ENCODE measurements around the gene ACBD4.

ACBD4 gene

DNA sequence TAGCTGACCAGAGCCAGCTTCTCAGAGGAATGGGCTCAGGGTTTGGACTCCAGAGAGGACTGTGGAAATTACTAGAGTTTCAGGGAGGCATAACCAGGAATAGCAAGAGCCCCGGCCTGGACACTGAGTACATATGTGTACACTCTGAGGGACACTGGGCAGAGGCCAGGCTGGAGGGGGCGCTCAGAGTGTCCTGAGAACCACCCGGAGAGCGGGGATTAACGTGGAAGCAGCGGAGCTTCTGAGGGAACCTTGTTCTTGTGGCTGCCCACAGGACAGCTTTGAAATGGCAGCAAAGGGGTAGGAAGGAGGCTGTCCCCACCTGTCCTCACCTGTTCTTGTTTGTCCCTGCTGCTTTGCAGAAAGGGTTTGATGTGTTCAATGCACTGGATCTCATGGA lies 31.0 kb upstream of the ACBD4 start:
- Histone ChIP-seq H2AFZ (ENCODE audit: low read length, unreplicated experiment) (no peak overlapping the region), H3K27ac (ENCODE audit: low read depth, low read length) (no peak overlapping the region), H3K36me3 (ENCODE audit: insufficient read depth, low read length) (peaks cover 27% of the 10 kb centered on the region; the same call in 1 of the 2 replicates), H3K4me3 (ENCODE audit: low read depth, low read length) (no peak overlapping the region), H3K4me1 (ENCODE audit: control insufficient read depth, insufficient read depth, low read length, unreplicated experiment) (no peaks in the 10 kb centered on the region), H3K79me2 (ENCODE audit: control insufficient read depth, insufficient read depth, low read length, unreplicated experiment) (no peaks in the 10 kb centered on the region), H3K27me3 (ENCODE audit: insufficient read depth, low read length) (no peaks in the 10 kb centered on the region)

DNA sequence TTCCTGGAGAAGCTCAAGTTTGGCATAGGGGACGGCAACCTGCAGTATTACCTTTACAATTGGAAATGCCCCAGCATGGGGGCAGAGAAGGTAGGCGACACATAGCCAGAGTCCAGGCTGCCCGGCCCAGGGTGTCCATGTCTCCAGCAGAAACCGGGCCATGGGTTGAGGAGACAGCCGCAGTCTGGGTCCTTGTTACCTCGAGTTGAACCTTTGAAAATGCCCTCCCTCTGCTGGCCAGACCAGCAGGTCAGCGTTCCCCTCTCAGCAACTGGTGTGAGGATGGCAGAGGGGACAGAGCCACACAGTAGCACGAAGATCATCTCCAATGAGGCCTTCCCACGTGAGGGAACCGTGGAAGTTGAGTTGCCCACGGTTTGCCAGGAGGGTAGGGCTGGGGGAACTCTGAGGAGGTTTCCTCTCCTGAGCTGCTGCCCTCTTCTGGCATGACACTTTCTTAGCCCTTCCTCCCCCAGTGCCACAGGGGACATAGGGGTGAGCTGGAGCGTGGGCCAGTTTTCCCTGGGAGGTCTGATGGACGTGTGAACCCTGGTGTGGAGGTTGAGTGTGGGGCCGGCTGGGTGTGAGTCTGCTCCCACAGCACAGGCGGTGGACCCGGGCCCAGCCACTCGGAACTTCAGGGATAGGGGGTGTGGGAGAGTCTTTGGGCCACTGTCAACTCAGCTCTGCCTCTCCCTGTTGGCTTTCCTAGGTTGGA lies 30.4 kb upstream of the ACBD4 start:
- no peaks in the 10 kb centered on the region for H3K27me3 ChIP-seq (ENCODE audit: insufficient read depth, low read length)
- no peaks in the 10 kb centered on the region for H3K79me2 ChIP-seq (ENCODE audit: control insufficient read depth, insufficient read depth, low read length, unreplicated experiment)
- no peak overlapping the region for H3K4me3 ChIP-seq (ENCODE audit: low read depth, low read length)
- no peak overlapping the region for H2AFZ ChIP-seq (ENCODE audit: low read length, unreplicated experiment)
- peaks cover 27% of the 10 kb centered on the region; the same call in 1 of the 2 replicates for H3K36me3 ChIP-seq (ENCODE audit: insufficient read depth, low read length)
- H3K27ac ChIP-seq (ENCODE audit: low read depth, low read length) = no peak overlapping the region
- no peaks in the 10 kb centered on the region for H3K4me1 ChIP-seq (ENCODE audit: control insufficient read depth, insufficient read depth, low read length, unreplicated experiment)

DNA sequence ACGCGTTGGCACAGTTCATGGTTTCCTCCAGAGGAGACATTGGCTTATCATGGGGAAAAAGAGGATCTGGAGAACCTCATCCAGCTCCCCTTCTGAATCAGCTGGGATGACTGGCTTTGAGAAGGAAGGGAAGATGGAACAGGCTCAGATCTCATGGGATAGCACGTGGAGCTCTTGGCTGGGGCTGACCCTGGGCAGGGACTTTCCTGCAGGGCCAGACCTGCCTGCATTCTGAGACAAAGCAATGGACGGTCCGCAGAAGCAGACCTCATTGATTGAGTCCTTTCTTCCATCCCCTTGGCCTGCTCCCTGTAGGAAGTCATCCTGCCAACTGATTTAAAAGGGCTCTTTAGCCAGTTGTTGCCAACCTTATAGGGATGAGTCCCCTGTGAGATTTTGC lies 29.4 kb upstream of the ACBD4 start:
- Histone ChIP-seq H3K27ac (ENCODE audit: low read depth, low read length) (no peak overlapping the region), H3K27me3 (ENCODE audit: insufficient read depth, low read length) (no peaks in the 10 kb centered on the region), H2AFZ (ENCODE audit: low read length, unreplicated experiment) (no peak overlapping the region), H3K79me2 (ENCODE audit: control insufficient read depth, insufficient read depth, low read length, unreplicated experiment) (no peaks in the 10 kb centered on the region), H3K4me1 (ENCODE audit: control insufficient read depth, insufficient read depth, low read length, unreplicated experiment) (no peaks in the 10 kb centered on the region), H3K36me3 (ENCODE audit: insufficient read depth, low read length) (peaks cover 27% of the 10 kb centered on the region; the same call in 1 of the 2 replicates), H3K4me3 (ENCODE audit: low read depth, low read length) (no peak overlapping the region)

DNA sequence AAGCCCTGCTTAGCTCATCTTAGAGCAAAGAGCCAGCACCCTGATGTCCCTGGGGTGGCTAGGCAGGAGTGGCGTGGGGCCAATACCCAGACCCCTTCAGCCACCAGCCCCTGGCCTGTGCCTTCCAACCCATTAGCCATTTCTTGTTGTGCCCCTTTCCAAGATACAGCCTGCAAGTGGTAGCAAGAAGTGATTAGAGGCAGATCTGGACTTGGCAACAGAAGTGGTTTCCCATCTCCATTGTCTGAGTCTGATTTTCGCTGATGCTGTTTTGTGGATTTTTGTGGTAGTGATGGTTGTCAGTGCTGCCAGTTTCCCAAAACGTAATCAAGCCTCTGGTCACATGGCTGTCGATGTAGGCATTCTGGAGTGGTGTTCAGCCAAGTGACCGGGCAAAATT lies 28.9 kb upstream of the ACBD4 start:
- Histone ChIP-seq H3K27me3 (ENCODE audit: insufficient read depth, low read length) (no peaks in the 10 kb centered on the region), H3K79me2 (ENCODE audit: control insufficient read depth, insufficient read depth, low read length, unreplicated experiment) (no peaks in the 10 kb centered on the region), H3K27ac (ENCODE audit: low read depth, low read length) (no peak overlapping the region), H3K4me1 (ENCODE audit: control insufficient read depth, insufficient read depth, low read length, unreplicated experiment) (no peaks in the 10 kb centered on the region), H3K4me3 (ENCODE audit: low read depth, low read length) (no peak overlapping the region), H3K36me3 (ENCODE audit: insufficient read depth, low read length) (peaks cover 26% of the 10 kb centered on the region; the same call in 1 of the 2 replicates), H2AFZ (ENCODE audit: low read length, unreplicated experiment) (no peak overlapping the region)

DNA sequence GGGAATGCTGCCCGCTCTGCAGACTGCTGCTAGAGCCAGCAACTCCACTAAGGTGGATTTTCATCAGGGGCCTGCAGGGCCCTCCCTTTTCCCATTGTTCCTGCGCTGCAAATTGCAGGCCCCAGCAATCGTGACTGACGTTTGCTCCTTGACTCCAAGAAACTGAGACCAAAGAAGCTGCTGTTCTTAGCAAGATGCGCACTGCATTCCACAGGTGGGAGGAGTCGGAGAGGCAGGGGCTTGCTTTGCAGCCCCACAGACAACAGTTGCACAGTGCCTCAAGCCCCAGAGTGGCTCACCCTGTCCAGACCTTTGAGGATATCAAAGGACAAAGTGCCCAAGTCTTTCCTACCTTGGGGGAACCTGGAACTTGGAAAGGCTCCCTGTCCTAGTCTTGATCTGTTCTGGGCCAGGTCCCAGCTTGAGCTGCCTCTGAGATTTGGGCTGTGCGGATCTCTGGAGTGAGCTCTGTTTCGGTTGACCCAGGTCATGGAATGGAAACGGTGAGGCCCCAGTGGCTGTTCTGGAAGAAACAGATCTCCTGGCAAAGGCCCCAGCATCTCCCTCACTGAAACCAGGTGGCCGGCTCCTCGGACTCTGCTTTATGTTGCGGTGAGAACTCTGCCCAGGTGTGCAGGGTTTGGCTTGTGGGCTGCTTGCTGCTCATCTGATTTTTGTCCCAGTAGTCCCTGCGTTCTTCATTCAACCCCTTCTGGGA lies 28.0 kb upstream of the ACBD4 start:
- H3K4me1 ChIP-seq (ENCODE audit: control insufficient read depth, insufficient read depth, low read length, unreplicated experiment) = no peaks in the 10 kb centered on the region
- no peak overlapping the region for H2AFZ ChIP-seq (ENCODE audit: low read length, unreplicated experiment)
- H3K27ac ChIP-seq (ENCODE audit: low read depth, low read length) = no peak overlapping the region
- no peaks in the 10 kb centered on the region for H3K27me3 ChIP-seq (ENCODE audit: insufficient read depth, low read length)
- H3K4me3 ChIP-seq (ENCODE audit: low read depth, low read length) = no peak overlapping the region
- H3K79me2 ChIP-seq (ENCODE audit: control insufficient read depth, insufficient read depth, low read length, unreplicated experiment) = no peaks in the 10 kb centered on the region
- H3K36me3 ChIP-seq (ENCODE audit: insufficient read depth, low read length) = peaks cover 19% of the 10 kb centered on the region; the same call in 1 of the 2 replicates

DNA sequence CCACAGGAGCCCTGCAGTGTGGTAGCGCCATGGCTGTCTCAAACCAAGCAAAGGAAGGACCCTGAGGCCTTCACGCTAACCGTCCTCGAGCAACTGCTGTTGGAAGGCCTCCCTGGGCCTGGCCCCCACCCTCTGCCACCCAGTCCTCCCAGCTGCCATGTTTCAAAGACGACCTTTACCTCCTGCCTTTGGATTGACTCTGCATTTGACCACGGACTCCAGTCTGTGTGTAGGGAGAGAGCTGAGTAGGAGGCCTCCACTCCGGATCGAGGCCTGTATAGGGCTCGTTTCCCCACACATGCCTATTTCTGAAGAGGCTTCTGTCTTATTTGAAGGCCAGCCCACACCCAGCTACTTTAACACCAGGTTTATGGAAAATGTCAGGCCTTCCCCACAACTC lies 27.4 kb upstream of the ACBD4 start:
- H3K27ac ChIP-seq (ENCODE audit: low read depth, low read length) = no peak overlapping the region
- no peak overlapping the region for H2AFZ ChIP-seq (ENCODE audit: low read length, unreplicated experiment)
- no peaks in the 10 kb centered on the region for H3K79me2 ChIP-seq (ENCODE audit: control insufficient read depth, insufficient read depth, low read length, unreplicated experiment)
- no peaks in the 10 kb centered on the region for H3K4me1 ChIP-seq (ENCODE audit: control insufficient read depth, insufficient read depth, low read length, unreplicated experiment)
- peaks cover 19% of the 10 kb centered on the region; the same call in 1 of the 2 replicates for H3K36me3 ChIP-seq (ENCODE audit: insufficient read depth, low read length)
- no peak overlapping the region for H3K4me3 ChIP-seq (ENCODE audit: low read depth, low read length)
- no peaks in the 10 kb centered on the region for H3K27me3 ChIP-seq (ENCODE audit: insufficient read depth, low read length)

DNA sequence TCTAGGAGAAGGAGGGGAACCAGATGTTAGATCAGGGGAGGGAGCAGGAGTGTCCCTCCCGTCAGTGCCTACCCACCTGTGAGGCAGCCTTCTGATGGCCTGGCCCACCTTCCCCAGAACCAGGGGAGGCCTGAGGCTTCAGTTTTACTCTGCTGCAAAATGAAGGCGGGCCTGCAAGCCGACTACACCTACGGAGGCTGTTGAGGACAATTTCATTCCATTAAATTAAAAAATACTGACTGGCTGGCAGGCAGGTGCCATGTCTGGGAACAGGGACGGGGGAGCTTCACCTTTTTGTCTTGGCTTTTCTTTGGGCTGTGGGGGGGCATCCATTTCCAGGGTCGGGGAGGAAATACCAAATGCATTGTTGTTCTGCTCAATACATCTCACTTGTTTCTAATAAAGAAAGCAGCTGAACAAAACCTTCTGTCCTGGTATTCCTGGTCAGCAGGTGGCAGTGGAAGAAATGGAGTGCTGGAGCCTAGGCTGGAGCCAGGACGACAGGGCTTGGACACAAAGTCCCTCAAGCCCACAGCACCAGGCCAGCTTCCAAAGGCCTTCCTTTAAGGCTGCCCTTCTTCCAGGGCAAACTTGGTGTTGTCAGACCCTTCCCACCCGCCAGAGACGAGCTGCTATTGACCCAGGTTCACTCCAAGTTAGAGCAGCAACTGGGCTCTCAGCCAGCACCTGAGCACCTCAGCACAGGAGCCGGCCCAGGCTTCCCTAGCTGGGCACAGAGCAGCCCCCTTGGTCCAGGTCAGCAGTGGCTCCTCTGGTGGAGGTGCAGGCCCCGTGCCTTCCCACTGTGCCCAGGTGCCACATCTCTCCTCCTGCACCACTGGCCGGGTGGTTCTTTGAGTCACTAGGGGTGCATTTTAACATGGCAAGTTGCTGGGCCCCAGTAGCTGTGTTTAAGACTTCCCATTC lies 26.6 kb upstream of the ACBD4 start:
- no peaks in the 10 kb centered on the region for H3K4me1 ChIP-seq (ENCODE audit: control insufficient read depth, insufficient read depth, low read length, unreplicated experiment)
- H3K36me3 ChIP-seq (ENCODE audit: insufficient read depth, low read length) = peaks cover 15% of the 10 kb centered on the region; the same call in 1 of the 2 replicates
- H3K79me2 ChIP-seq (ENCODE audit: control insufficient read depth, insufficient read depth, low read length, unreplicated experiment) = no peaks in the 10 kb centered on the region

DNA sequence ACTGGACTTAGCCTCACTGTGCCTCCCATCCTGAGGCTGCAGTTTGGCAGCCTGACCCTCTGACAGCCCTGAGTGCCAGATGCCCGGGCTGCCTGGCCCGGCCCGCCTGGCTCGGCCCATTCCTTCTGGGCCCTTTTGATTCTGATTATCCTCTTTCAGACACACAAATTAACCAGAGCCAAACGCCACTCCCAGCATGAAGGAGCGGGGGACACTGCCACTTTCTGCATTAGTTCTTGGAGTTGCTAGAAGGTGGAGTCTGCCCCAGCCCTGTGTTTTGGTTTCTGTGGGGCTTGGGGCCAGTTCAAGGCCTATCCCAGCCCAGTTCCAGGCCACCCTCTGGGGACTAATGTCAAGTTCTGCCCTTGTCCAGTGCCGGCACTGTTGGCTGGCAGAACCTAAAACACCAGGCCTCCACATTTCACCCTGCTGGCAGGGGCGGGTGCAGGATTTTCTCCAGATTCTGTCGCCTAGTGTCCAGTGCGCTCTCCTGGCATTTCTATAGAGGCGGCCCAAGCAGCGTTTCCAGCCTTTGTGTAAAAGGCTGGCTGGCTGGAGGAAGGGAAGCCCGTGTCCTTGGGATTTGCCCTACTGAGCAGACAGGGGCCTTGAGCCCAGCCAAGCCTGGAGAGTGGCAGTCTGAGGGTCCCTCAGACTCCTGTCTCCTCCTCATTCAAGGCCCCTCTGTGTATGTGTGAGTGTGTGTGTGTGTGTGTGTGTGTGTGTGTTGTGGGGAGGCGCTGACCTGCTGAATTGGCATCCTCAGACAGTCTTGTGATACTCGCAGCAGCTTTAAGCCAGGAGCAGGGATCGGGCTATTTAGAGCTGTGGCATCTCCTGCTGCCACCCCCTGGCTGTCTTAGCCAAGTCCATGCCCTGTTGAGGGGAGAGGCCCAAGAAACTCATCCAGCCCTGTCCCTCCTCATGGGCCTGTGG lies 24.5 kb upstream of the ACBD4 start:
- no peak overlapping the region for H3K27ac ChIP-seq (ENCODE audit: low read depth, low read length)
- no peaks in the 10 kb centered on the region for H3K79me2 ChIP-seq (ENCODE audit: control insufficient read depth, insufficient read depth, low read length, unreplicated experiment)
- no peak overlapping the region for H3K4me3 ChIP-seq (ENCODE audit: low read depth, low read length)
- H2AFZ ChIP-seq (ENCODE audit: low read length, unreplicated experiment) = no peak overlapping the region
- no peaks in the 10 kb centered on the region for H3K4me1 ChIP-seq (ENCODE audit: control insufficient read depth, insufficient read depth, low read length, unreplicated experiment)
- no peaks in the 10 kb centered on the region for H3K27me3 ChIP-seq (ENCODE audit: insufficient read depth, low read length)
- no peaks in the 10 kb centered on the region for H3K36me3 ChIP-seq (ENCODE audit: insufficient read depth, low read length)

More for the DNA sequence above, 26.6 kb upstream of the ACBD4 start:
- Histone ChIP-seq H2AFZ (ENCODE audit: low read length, unreplicated experiment) (no peak overlapping the region), H3K27ac (ENCODE audit: low read depth, low read length) (no peak overlapping the region), H3K27me3 (ENCODE audit: insufficient read depth, low read length) (no peaks in the 10 kb centered on the region), H3K4me3 (ENCODE audit: low read depth, low read length) (no peak overlapping the region)

DNA sequence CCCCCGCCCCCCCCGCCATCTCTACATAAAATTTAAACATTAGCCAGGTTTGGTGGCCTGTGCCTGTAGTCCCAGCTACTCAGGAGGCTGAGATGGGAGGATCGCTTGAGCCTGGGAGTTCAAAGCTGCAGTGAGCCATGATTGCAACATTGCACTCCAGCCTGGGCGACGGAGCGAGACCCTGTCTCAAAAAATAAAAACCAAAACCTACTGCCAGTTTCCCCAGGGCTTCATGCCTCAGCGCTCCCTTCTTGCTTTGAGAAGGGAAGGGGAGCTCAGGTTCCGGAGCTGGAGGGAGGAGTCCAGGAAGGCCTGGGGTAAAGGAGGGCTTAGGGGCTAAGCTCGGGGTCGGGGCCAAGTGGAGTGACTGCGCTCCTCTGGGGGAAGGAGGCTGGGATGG lies 23.6 kb upstream of the ACBD4 start:
- Histone ChIP-seq H3K4me1 (ENCODE audit: control insufficient read depth, insufficient read depth, low read length, unreplicated experiment) (no peaks in the 10 kb centered on the region), H3K4me3 (ENCODE audit: low read depth, low read length) (no peak overlapping the region), H3K27ac (ENCODE audit: low read depth, low read length) (no peak overlapping the region), H3K79me2 (ENCODE audit: control insufficient read depth, insufficient read depth, low read length, unreplicated experiment) (no peaks in the 10 kb centered on the region), H3K36me3 (ENCODE audit: insufficient read depth, low read length) (no peaks in the 10 kb centered on the region), H3K27me3 (ENCODE audit: insufficient read depth, low read length) (no peaks in the 10 kb centered on the region), H2AFZ (ENCODE audit: low read length, unreplicated experiment) (no peak overlapping the region)
